Endodermal cell (in vitro differentiated cells): ENCODE results near the gene LYSMD4. TPM values are rescaled to one million over a fixed set of nuclear protein-coding genes. Genes with fewer than 3 reads are reported as not detected.

Experiments
- DNase-seq: peaks from one replicate; pipeline ENCODE4 v3.0.0-alpha.2; 2017
- H3K27ac ChIP-seq: 2 replicates; pipeline ENCODE4 v1.5.1; 2013; ENCODE audit warnings: mild to moderate bottlenecking, low read depth, low read length, moderate library complexity
- H3K27me3 ChIP-seq: 2 replicates; pipeline ENCODE4 v1.6.1; 2013; ENCODE audit warnings: mild to moderate bottlenecking, low read length, moderate library complexity; ENCODE audit not compliant: insufficient read depth, control insufficient read depth, poor library complexity, severe bottlenecking
- H3K36me3 ChIP-seq: 2 replicates; pipeline ENCODE4 v1.7.0; 2013; ENCODE audit warnings: mild to moderate bottlenecking, low read length, moderate library complexity; ENCODE audit not compliant: control insufficient read depth, insufficient read depth
- H3K4me1 ChIP-seq: one replicate; pipeline ENCODE4 v1.7.0; 2013; ENCODE audit warnings: low read length; ENCODE audit not compliant: control insufficient read depth, insufficient read depth
- H3K4me3 ChIP-seq: 2 replicates; pipeline ENCODE4 v1.5.1; 2013; ENCODE audit warnings: mild to moderate bottlenecking, low read length, moderate library complexity
- H3K9ac ChIP-seq: 2 replicates; pipeline ENCODE4 v1.6.1; 2013; ENCODE audit warnings: mild to moderate bottlenecking, low read length, moderate library complexity; ENCODE audit not compliant: poor library complexity, severe bottlenecking; ENCODE audit errors: extremely low read depth
- H3K9me3 ChIP-seq: 2 replicates; pipeline ENCODE4 v1.6.1; 2013; ENCODE audit warnings: mild to moderate bottlenecking, low read length, moderate library complexity; ENCODE audit not compliant: control insufficient read depth
- H3K27ac Mint-ChIP-seq: 2 replicates; pipeline ENCODE4 v1.8.0; 2020; ENCODE audit warnings: mixed read lengths
- H3K27me3 Mint-ChIP-seq: 2 replicates; pipeline ENCODE4 v1.8.0; 2021; ENCODE audit warnings: mild to moderate bottlenecking, mixed read lengths; ENCODE audit not compliant: insufficient read depth
- H3K36me3 Mint-ChIP-seq: 2 replicates; pipeline ENCODE4 v1.8.0; 2020; ENCODE audit warnings: low read depth, mixed read lengths
- H3K4me1 Mint-ChIP-seq: 2 replicates; pipeline ENCODE4 v1.8.0; 2020; ENCODE audit warnings: mixed read lengths
- H3K4me3 Mint-ChIP-seq: 2 replicates; pipeline ENCODE4 v1.8.0; 2020; ENCODE audit warnings: mild to moderate bottlenecking, moderate library complexity, mixed read lengths
- H3K9me3 Mint-ChIP-seq: 2 replicates; pipeline ENCODE4 v1.8.0; 2020; ENCODE audit warnings: mild to moderate bottlenecking, mixed read lengths
- CTCF ChIP-seq: fragments of 200-600 bp; sonication (generic); conservative IDR thresholded peaks from 2 replicates; pipeline ENCODE4 v1.5.0; 2021; ENCODE audit warnings: antibody characterized with exemption, mild to moderate bottlenecking
- WGBS, 2 experiments: methylation state at CpG; one replicate each; pipeline versions ENCODE4 v1.1.5 to v1.1.7; 2013; ENCODE audit warnings: missing lambda C conversion rate in 2 of 2, mixed read lengths in 1 of 2; ENCODE audit not compliant: insufficient coverage in 1 of 2, insufficient read length in 1 of 2; 5-methylcytosine and 5-hydroxymethylcytosine counted together
- total RNA-seq, 2 donors: library from RNA; stranded (reverse); fragmentation: NEBNext Ultra II Directional in 1 of 2; extraction: Animal tissue kit (Norgen Biotek cat#: 25700) in 1 of 2; gene quantifications; 2 replicates in 1 of 2; 3 replicates in 1 of 2; pipeline ENCODE4 v1.2.1, GENCODE V29; 2021

The LYSMD4 gene
- total RNA-seq, 2 donors from 2014 or later, result 8.9 to 12.6 TPM

- peaks cover 84% of the 10 kb centered on the region for H3K36me3 Mint-ChIP-seq
These were observed 46.9 kb downstream of the LYSMD4 start for GRCh38 chr15:99686290-99686689.

GRCh38 chr15:99683000-99683670 lies 50.1 kb downstream of the LYSMD4 start:
- Histone ChIP-seq H3K4me3 (no peak overlapping the region), H3K36me3 (peaks cover 48% of the 10 kb centered on the region), H3K4me1 (no peaks in the 10 kb centered on the region), H3K27ac (no peak overlapping the region), H3K9ac (no peak overlapping the region), H3K27me3 (no peaks in the 10 kb centered on the region), H3K9me3 (peaks cover 48% of the 10 kb centered on the region)
- peaks cover 71% of the 10 kb centered on the region for H3K36me3 Mint-ChIP-seq
- TF ChIP-seq CTCF, result no peak
- H3K27me3 Mint-ChIP-seq, result no peaks in the 10 kb centered on the region
- peaks cover 42% of the 10 kb centered on the region for H3K9me3 Mint-ChIP-seq
- WGBS, 2 experiments, result 85 to 93% methylated on average over 4 to 9 of the region's 9 CpGs
- no peak for DNase-seq
- H3K4me3 Mint-ChIP-seq, result no peak overlapping the region
- no peak overlapping the region for H3K27ac Mint-ChIP-seq
- H3K4me1 Mint-ChIP-seq, result no peaks in the 10 kb centered on the region

More at GRCh38 chr15:99686290-99686689, 46.9 kb downstream of the LYSMD4 start:
- H3K4me3 ChIP-seq, result peak overlapping the region; percentile 59
- H3K27ac Mint-ChIP-seq, result no peak overlapping the region
- WGBS, 2 experiments, result 85% methylated on average over 1 of the region's 1 CpG; no CpG with 5 or more reads in 1 of the 2 experiments
- H3K9ac ChIP-seq, result no peak overlapping the region
- no peak for DNase-seq
- no peak for TF ChIP-seq CTCF
- no peaks in the 10 kb centered on the region for H3K4me1 ChIP-seq
- H3K9me3 ChIP-seq, result peaks cover 49% of the 10 kb centered on the region
- no peak overlapping the region for H3K27ac ChIP-seq
- no peaks in the 10 kb centered on the region for H3K27me3 ChIP-seq
- H3K27me3 Mint-ChIP-seq, result no peaks in the 10 kb centered on the region
- H3K4me3 Mint-ChIP-seq, result no peak overlapping the region
- H3K36me3 ChIP-seq, result peaks cover 39% of the 10 kb centered on the region
- H3K9me3 Mint-ChIP-seq, result peaks cover 42% of the 10 kb centered on the region
- H3K4me1 Mint-ChIP-seq, result no peaks in the 10 kb centered on the region

GRCh38 chr15:99682455-99682854 lies 50.8 kb downstream of the LYSMD4 start:
- Mint-ChIP-seq H3K36me3 (peaks cover 70% of the 10 kb centered on the region), H3K27ac (no peak overlapping the region), H3K9me3 (peaks cover 41% of the 10 kb centered on the region), H3K4me1 (no peaks in the 10 kb centered on the region), H3K27me3 (no peaks in the 10 kb centered on the region), H3K4me3 (no peak overlapping the region)
- Histone ChIP-seq H3K27me3 (no peaks in the 10 kb centered on the region), H3K9ac (no peak overlapping the region), H3K4me1 (no peaks in the 10 kb centered on the region), H3K36me3 (peaks cover 47% of the 10 kb centered on the region), H3K27ac (no peak overlapping the region), H3K9me3 (peaks cover 41% of the 10 kb centered on the region), H3K4me3 (no peak overlapping the region)
- WGBS, 2 experiments, result 89 to 100% methylated on average over 1 of the region's 1 CpG
- no peak for DNase-seq
- TF ChIP-seq CTCF, result no peak
